SK-N-MC (cell line): Measurements from ENCODE around the gene GRSF1.

ENCODE experiments used
- EZH2 ChIP-seq: fragments of 200-600 bp; sonication (generic); IDR thresholded peaks from one replicate; pipeline ENCODE4 v1.6.1; 2017; ENCODE audit warnings: antibody characterized with exemption
- POLR2AphosphoS5 ChIP-seq: IDR thresholded peaks from 2 replicates; pipeline ENCODE4 v1.6.1; 2012; ENCODE audit warnings: mild to moderate bottlenecking, low read depth, low read length, borderline replicate concordance

DNA sequence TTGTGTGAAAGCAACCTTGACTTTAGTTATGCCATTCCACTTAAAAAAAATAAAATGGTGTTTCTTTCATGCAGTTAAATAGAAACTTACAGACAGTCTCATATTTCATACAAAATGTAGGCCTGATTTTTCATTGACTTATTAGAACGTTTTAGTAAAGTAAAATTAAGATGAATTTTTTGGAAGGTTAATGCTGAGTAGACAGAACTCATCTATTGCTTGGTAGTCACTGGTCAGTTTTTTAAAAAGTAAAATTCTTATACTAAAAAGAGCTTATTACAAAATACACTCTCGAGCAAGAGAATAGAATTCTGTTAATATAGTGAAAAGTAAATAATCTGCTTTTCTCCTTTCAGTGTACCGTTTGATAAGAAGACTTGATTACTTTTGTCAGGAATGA, 41.0 kb upstream of the GRSF1 start:
- TF ChIP-seq EZH2 (no peak), POLR2AphosphoS5 (no peak)
